Activated CD8-positive, alpha-beta memory T cell treated with anti-CD3 and anti-CD28 coated beads for 36 hours (primary cell): ENCODE measurements around the gene FBXL13. TPM values are rescaled to one million over a fixed set of nuclear protein-coding genes. Genes with fewer than 3 reads are reported as not detected.
"Not testable (repeated sequence)": the region's sequence is repeated elsewhere in the genome, so short reads cannot be mapped to it uniquely, and the experiment has no call there.

Experiments
- CTCF ChIA-PET: fragments of 350-600 bp; sonication (Branson Sonifier 250); formaldehyde crosslinking; loops from one replicate; lab custom pipeline; 2021; ENCODE audit warnings: antibody characterized with exemption; lab: Charles Lee
- POLR2A ChIA-PET: fragments of 350-600 bp; sonication (Branson Sonifier 250); formaldehyde crosslinking; loops from one replicate; lab custom pipeline; 2021; ENCODE audit warnings: antibody characterized with exemption; lab: Charles Lee
- total RNA-seq, 2 experiments: library from RNA; stranded (reverse); gene quantifications; one replicate each; pipeline ENCODE4 v1.2.3, GENCODE V29; 2021

The FBXL13 gene
- total RNA-seq, 2 experiments from 2014 or later, result 0.78 to 0.86 TPM

DNA sequence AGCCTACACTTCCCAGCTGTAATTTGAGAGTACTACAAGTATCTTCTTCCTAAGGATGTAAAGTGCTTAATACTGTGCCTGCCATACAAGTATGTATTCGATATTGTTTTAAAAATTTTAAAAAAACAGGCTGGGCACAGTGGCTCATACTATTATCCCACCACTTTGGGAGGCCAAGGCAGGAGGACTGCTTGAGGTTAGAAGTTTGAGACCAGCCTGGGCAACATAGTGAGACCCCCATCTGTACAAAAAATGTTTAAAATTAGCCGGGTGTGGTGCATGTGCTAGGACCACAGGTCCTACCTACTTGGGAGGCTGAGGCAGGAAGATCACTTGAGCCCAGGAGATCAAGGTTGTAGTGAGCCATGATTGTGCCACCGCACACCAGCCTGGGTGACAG lies 8.6 kb upstream of the FBXL13 start:
- ChIA-PET CTCF (no interaction called here), POLR2A (no interaction called here)

- POLR2A ChIA-PET, result no interaction called here
- CTCF ChIA-PET, result no interaction called here
Measured at GRCh38 chr7:103082497-103082896, 7.9 kb upstream of the FBXL13 start.

DNA sequence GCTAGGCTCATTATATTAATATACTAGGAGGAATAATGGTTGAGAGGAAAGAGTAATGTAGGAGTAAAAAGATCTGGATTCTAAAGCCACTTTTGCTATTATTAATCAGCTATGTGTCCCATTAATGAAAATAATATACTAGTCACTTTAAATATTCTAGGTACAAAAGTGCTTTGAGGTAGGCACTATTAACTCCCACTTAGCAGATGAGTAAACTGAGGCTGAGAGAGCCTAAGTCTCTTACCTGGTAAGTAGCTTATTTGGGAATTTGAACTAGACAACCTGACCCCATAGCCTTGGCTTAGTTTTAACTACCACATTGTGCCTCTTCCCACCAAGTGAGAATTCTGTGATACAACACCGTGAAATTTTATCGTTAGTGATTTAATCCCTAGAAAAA lies 6.3 kb upstream of the FBXL13 start:
- ChIA-PET POLR2A (interaction anchor here (0.6 kb wide), 1 partner anchor 342 kb away, joined by 4 read pairs; no protein-coding TSS in a partner anchor), CTCF (interaction anchor here (2.3 kb wide), 1 partner anchor 19 kb away, joined by 9 read pairs; no protein-coding TSS in a partner anchor)

GRCh38 chr7:103079836-103080235 lies 5.2 kb upstream of the FBXL13 start:
- CTCF ChIA-PET, result interaction anchor here (2.3 kb wide), 1 partner anchor 18 kb away, joined by 9 read pairs; no protein-coding TSS in a partner anchor
- POLR2A ChIA-PET, result no interaction called here

GRCh38 chr7:103078226-103078625 lies 3.6 kb upstream of the FBXL13 start:
- POLR2A ChIA-PET, CTCF ChIA-PET: not testable (repeated sequence)

- POLR2A ChIA-PET, result no interaction called here
- CTCF ChIA-PET, result interaction anchor here (0.5 kb wide), 1 partner anchor 94 kb away, joined by 3 read pairs; no protein-coding TSS in a partner anchor
Measured at GRCh38 chr7:103077318-103077717, 2.7 kb upstream of the FBXL13 start.

- POLR2A ChIA-PET, result no interaction called here
- CTCF ChIA-PET, result no interaction called here
Measured at GRCh38 chr7:103076764-103077163, 2.2 kb upstream of the FBXL13 start.

GRCh38 chr7:103075337-103075918 lies 832 bp upstream of the FBXL13 start:
- ChIA-PET POLR2A (interaction anchor here (0.8 to 1.9 kb wide), 4 partner anchors 17 to 327 kb away, joined by 4 to 17 read pairs (median 5); partner anchors contain the start of genes FAM185A and NAPEPLD), CTCF (interaction anchor here (0.9 to 1.2 kb wide), 4 partner anchors 10 to 327 kb away, joined by 3 to 4 read pairs (median 3); partner anchors contain the start of genes FAM185A and NAPEPLD)

DNA sequence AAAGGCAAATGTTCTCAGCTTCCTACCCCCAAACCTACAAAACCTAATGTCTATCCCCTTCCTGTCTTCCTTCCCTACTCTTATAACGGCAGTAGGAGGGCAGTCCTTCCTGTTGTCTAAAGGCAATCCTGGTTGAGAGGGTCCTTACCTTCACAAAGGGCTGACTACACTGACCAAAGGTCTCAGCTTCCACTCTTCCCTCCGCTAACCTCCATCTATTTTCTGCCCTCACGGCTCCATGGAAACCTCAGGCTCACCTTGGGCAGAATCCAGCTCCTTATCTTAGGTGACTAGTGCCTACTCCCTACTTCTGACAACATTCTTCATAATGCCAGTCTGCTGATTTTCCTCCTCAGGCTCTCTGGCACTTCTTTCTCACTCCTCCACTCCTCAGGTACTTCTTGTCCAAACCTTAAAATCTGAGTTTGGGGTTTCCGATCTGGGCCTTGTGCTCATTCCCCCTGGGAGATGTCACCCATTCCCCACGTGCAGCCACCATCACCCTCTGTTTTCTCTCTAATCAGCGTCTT lies 542 bp downstream of the FBXL13 start:
- POLR2A ChIA-PET, result interaction anchor here (1.2 to 1.9 kb wide), 2 partner anchors 75 to 325 kb away, joined by 6 to 17 read pairs; partner anchors contain the start of genes FAM185A and NAPEPLD
- CTCF ChIA-PET, result interaction anchor here (1.1 kb wide), 2 partner anchors 11 to 17 kb away, joined by 3 read pairs; no protein-coding TSS in a partner anchor

DNA sequence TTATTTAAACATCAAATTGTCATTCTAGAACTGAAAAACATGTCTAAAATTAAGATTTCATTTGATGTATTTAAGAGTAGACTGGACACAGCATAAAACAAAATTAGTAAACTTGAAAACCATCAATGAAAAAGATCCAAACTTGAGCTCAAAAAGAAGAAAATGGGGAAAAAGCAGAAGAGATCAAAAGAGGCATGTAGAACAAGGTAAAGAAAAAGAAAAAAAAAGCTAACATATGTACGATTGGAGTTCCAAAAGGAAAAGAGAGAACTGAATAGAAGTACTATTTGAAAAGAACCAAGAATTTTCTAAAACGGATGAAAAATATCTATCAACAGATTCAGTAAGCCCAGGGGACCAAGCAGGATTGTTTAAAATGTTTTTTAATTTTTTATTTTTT lies 3.6 kb downstream of the FBXL13 start:
- POLR2A ChIA-PET, result no interaction called here
- CTCF ChIA-PET, result no interaction called here

DNA sequence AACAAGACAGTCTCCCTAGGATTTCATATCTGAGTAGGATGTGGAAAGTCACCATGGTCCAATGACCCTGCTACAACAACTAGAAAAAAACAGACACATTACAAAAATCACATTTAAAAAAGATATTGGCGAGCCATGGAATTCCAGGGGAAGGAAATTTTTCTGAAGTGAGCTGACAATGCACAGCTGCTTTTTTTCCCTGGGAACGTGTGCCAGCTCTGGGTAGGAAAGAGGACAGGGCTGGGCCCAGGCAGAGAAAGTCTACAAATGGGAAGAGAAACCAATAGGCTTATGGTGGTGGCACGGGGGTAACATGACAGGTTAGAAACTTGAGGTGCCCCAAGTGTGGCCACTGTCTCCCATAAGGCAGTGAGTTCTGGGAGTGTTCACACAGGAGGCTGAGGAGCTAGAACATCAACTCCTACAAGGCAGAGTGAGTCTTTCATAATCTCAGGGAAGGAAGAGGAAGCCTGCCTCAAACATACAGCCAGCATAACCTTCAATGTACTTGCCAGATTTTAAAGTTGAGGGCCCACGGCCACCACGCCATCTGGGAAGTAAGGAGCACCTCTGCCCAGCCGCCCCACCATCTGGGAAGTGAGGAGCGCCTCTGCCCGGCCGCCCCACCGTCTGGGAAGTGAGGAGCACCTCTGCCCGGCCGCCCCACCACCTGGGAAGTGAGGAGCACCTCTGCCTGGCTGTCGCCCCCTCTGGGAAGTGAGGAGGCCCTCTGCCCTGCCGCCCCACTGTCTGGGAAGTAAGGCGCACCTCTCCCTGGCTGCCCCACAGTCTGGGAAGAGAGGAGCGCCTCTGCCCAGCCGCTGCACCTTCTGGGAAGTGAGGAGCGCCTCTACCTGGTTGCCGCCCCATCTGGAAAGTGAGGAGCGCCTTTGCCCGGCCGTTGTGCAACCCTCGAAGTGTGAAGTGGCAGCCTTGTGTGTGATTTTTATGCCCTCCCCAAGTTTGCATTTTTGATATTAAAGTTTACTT lies 5.9 kb downstream of the FBXL13 start:
- CTCF ChIA-PET, result no interaction called here

GRCh38 chr7:103065667-103066066 lies 8.9 kb downstream of the FBXL13 start:
- CTCF ChIA-PET, result interaction anchor here (1.0 kb wide), 1 partner anchor 10 kb away, joined by 3 read pairs; the partner anchor contains the start of gene ARMC10

More for the DNA sequence above, 5.9 kb downstream of the FBXL13 start:
- POLR2A ChIA-PET, result no interaction called here

DNA sequence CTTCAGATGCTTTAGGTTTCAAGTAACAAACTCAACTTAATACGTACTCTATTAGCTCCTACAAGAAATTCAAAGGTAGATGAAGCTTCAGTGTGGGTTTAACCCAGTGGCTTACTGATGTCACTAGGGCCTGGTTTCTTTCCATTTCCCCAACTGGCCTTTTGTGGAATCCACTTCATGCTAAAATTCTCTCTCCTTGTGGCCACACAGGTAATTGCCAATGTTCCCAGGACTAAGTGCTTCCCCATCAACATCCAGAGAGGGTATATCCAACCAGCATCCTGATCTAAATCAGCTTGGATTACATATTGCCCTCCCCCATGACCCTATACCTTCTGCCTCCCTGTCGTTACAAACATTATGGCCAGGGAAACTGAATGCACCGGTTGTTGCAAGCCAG lies 10.7 kb downstream of the FBXL13 start:
- POLR2A ChIA-PET, result no interaction called here
- CTCF ChIA-PET, result no interaction called here

More at GRCh38 chr7:103065667-103066066, 8.9 kb downstream of the FBXL13 start:
- POLR2A ChIA-PET, result no interaction called here

GRCh38 chr7:103059471-103059870 lies 15.1 kb downstream of the FBXL13 start:
- CTCF ChIA-PET, result no interaction called here
- POLR2A ChIA-PET, result no interaction called here

GRCh38 chr7:103058122-103058521 lies 16.5 kb downstream of the FBXL13 start:
- ChIA-PET CTCF (no interaction called here), POLR2A (interaction anchor here (0.8 kb wide), 1 partner anchor 17 kb away, joined by 4 read pairs; the partner anchor contains the start of genes ARMC10 and FBXL13)

- CTCF ChIA-PET, POLR2A ChIA-PET: not testable (repeated sequence)
Measured at GRCh38 chr7:103056006-103056405, 18.6 kb downstream of the FBXL13 start.

DNA sequence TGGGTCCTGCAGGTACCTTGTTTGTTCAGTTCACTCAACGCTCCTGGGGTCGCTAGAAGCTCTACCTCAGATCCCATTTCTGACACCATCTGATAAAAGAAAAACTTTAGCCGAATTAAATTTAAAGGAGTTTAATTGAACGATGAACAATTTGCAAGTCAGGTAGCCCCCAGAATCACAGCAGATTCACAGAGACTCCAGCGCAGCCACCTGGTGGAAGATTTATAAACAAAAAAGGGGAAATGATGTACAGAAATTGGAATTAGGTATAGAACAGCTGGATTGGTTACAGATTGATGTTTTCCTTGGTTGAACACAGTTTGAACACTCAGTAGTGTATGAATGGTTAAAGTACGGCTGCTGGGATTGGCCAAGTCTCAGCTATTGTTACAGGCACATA lies 23.1 kb downstream of the FBXL13 start:
- POLR2A ChIA-PET, result no interaction called here
- CTCF ChIA-PET, result no interaction called here

GRCh38 chr7:103048833-103049232 lies 25.8 kb downstream of the FBXL13 start:
- ChIA-PET CTCF (no interaction called here), POLR2A (no interaction called here)

- POLR2A ChIA-PET, CTCF ChIA-PET: not testable (repeated sequence)
Measured at GRCh38 chr7:103041815-103042214, 32.8 kb downstream of the FBXL13 start.
